G401.6 (cell line): ENCODE measurements around the gene TENM3.

Source experiments
- FAIRE-seq: peaks from 2 replicates; lab custom pipeline; 2012; peaks lifted over from hg19 to GRCh38; lab: Jason Lieb, UNC

TENM3 gene

GRCh38 chr4:182745237-182745636 lies 502.0 kb downstream of the TENM3 start:
- no peak for FAIRE-seq

DNA sequence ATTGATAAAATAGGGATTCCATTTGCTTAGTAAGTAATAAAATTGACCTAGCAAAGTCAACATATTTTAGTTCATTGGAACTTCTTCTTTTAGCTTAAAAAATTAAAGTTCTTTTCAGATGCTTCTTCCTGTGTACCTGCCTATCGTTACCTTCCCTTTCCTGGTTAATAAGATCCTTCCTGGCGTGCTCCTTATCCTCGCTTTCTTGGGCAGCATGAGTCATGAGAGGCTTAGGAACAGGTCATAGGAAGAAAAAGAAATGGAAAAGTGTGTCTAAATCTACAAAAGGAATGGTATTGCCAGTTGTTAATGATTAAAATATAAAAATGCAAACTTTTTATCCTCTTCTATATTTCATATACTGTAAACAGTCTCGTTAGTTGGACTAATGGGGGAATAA lies 503.7 kb downstream of the TENM3 start:
- FAIRE-seq: no peak

DNA sequence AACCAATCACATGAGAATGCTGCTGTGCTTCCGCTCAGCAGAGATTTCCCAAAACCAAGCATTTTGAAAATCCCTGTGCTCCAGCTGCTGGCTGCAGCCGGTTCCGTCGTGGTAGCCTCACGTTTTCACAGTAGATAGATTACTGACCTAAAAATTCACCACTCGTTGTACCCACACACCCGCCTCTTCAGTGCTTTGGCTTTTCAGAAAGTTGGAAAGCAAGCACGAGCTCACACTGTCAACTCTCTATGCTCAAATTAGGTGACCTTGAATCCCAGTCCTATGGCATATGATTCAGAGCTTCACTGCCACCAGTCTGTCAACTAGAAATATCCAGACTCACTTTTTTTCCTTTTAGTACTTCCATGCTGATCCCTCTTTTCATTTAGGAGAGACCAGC lies 505.1 kb downstream of the TENM3 start:
- FAIRE-seq: no peak

- FAIRE-seq: no peak
Measured at GRCh38 chr4:182748949-182749348, 505.7 kb downstream of the TENM3 start.

GRCh38 chr4:182749667-182750167 lies 506.5 kb downstream of the TENM3 start:
- no peak for FAIRE-seq

DNA sequence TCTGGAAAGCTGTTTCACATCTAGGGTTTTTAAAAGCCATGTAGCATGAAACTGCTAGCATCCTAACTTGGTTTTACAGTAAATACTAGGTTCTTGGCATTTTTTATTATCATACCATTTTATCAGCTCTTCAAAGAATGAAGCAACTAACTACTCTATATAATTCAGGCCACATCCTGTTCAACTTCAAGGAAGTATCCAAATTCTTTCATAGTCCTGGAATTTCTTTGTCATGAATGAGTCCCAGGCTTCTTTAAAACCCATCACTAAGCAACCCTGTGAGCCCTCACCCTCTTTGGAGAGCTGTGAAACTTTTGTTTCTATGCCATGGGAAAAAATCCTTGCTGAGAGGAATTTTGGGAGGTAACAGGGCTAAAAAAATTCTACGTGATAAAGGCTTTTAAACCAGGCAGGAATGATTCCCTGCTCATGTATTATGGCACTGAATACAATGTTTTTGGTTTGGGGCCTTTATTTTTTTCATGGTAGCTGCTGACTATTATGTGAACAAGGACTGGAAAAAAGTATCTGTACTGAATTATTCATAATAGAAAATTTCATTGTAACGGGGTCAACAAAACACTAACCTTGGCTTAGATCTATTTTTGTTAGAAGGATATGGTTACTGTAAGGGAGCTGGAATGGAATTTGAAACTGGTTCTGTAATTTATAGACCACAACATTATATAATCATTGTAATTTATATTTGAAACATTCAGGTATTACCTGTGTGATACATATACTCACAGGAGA lies 509.1 kb downstream of the TENM3 start:
- FAIRE-seq: no peak

- no peak for FAIRE-seq
Measured at GRCh38 chr4:182754895-182755294, 511.7 kb downstream of the TENM3 start.

- no peak for FAIRE-seq
Measured at GRCh38 chr4:182756161-182756690, 513.0 kb downstream of the TENM3 start.

- FAIRE-seq: no peak
Measured at GRCh38 chr4:182758273-182758672, 515.1 kb downstream of the TENM3 start.

- FAIRE-seq: no peak
Measured at GRCh38 chr4:182760551-182761043, 517.4 kb downstream of the TENM3 start.

- FAIRE-seq: no peak
Measured at GRCh38 chr4:182764137-182764536, 520.9 kb downstream of the TENM3 start.

- no peak for FAIRE-seq
Measured at GRCh38 chr4:182764642-182765041, 521.4 kb downstream of the TENM3 start.

DNA sequence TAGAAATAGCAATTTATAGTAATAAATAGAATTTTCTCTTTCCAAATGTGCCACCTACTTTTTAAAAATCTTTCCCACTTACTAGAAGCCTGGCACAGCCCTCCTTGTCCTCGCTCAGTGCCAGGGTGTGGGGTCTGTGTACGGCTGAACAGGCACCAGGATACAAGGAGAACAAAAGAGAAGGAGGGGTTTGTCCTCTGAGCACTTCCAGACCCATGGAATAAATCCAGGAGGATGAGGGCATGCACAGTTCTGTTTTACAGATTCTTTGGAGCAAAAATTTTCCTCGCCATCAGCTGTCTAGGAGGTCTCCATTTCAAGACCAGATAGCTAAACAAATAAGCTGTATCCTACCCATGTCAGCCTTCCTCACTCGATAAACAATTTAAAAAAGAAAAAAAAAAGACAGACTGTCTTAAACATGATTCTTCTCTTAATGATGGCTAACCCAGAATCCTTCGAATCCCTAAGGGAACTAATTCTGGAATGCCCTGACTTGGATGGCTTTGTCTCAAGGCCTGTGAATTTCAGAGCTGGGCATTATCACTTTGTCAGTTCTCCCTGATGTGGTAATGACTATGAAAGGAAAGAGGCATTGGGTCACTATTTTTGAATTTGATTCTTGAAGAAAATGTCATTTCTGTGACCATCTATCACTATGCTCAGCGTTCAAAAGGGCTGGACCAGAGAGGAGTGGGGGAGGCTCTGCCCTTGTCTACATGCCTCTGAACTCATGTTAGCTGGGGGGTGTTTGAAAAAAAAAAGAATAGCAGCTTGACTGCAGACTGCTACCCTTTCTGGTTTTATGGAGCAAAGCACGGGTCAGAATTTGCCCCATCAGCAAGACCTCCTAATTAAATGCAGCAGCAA lies 523.0 kb downstream of the TENM3 start:
- FAIRE-seq: no peak

DNA sequence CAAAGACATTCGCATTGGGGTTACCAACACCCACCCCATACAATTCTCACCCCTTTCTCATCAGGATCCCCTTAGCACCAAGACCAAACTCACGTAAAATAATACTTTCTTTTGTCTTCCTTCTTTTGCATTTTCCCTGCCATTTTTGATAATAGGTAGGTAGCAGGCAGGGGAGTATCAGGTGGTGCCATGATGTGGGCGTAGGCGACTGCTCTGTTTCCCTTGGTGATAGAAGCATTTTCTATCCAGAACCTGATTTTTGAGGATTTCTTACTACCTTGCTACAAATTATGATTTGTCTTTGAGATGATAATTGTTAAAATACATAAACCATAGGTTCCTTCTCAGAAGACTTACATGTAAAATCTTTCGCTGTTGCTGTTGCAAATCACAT lies 523.7 kb downstream of the TENM3 start:
- FAIRE-seq: no peak

- FAIRE-seq: no peak
Measured at GRCh38 chr4:182768838-182769237, 525.6 kb downstream of the TENM3 start.

- FAIRE-seq: no peak
Measured at GRCh38 chr4:182770259-182770995, 527.2 kb downstream of the TENM3 start.

- FAIRE-seq: no peak
Measured at GRCh38 chr4:182770996-182771514, 527.9 kb downstream of the TENM3 start.

DNA sequence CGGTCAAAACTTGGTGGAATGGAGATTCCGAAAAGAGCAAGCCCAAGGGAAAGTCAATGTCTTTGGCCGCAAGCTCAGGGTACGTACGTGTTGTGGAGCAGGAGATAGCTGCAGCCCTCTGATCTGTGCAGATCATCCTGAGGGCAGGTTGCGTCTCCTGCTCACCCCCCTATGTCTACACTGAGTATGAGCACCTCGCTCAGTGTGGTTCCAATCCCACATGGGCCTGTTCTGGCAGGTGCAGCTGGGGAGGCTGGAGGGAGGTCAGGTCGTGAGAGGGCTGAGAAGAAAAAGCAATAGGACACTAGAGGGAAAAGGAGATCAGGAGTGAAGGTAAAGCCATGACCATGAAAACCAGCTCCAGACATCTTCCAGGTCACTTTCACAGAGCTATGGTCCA lies 531.9 kb downstream of the TENM3 start:
- FAIRE-seq: no peak

DNA sequence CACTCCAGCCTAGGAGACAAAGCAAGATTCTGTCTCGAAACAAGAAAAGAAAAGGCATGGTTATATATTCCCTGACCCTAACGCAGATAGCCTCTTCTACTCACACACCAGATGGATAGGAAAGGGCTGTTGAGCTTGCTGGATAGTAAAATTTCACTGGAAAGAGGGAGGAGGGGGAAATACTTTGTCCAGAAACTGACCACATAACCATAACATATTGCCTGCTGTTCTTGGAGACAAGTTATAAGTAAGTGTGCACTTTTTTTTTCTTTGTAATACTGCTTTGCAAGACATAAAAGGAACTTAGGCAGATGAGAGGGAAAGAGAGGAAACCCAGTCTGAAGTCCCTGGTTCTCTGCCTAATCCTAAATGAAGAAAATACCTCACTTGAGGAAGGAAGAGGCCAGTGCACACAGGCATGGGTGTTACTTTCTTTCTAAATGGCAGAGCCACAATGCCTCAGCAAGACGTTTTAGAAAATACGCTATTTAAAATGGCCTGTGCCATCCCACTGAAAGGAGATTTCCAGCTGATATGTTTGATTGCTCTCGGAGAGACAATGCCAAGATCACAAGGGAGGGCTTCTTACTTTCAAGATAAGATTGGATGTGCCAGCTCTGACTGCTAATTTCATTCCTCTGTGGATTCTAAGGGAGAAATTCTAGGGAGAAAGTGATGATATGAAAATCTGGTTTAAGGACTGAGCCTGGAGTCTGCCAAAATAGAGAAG lies 533.3 kb downstream of the TENM3 start:
- no peak for FAIRE-seq

DNA sequence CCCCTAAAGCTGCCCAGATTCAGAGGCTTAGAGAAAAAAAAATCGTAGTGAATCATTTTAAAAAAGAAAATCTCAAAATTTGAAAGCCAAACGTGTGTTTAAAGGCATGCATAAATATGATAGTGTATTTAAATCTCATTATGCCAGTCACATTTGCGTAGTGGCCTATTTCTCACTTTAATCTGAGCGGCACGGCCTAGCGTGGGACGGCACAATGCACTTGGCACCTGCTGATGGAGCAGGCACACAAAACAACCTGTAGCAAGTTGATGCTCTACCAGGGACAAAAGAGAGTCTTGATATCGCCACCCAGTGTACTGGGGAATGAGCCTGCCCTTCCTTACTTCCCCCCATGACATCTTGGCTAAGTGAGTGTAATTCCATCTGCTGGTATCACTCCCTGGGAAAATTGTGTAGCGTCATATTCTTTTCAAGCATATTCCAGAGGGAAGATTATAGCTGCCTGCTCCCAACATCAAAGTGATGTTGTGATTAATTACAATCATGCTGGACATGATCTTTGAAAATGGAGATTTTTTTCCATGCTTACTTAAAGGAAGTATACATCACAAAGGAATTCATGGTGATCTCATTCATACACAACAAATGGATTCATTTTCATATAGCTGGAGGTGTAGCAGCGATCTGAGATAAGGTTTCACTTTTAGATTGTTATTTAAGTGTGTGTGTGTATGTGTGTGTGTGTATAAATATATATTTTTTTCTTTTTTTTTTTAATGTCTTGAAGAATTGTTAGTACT lies 535.2 kb downstream of the TENM3 start:
- no peak for FAIRE-seq

GRCh38 chr4:182786991-182787390 lies 543.8 kb downstream of the TENM3 start:
- no peak for FAIRE-seq
